Skin epidermis (tissue), 12 donors: ENCODE measurements around the gene AGPAT3.

ENCODE experiments used
- H3K27ac ChIP-seq, 21 experiments: fragments of 200-600 bp; sonication (generic) in 11 of 21; one replicate each; pipeline ENCODE4 v1.5.0; 2020; ENCODE audit warnings: mild to moderate bottlenecking in 3 of 21, inconsistent platforms in 2 of 21, moderate library complexity in 2 of 21
- H3K4me3 ChIP-seq, 7 experiments: fragments of 200-600 bp; sonication (generic) in 2 of 7; one replicate each; pipeline ENCODE4 v1.5.0; 2020; ENCODE audit warnings: inconsistent platforms in 2 of 7, mild to moderate bottlenecking in 2 of 7, moderate library complexity in 1 of 7

Gene AGPAT3

DNA sequence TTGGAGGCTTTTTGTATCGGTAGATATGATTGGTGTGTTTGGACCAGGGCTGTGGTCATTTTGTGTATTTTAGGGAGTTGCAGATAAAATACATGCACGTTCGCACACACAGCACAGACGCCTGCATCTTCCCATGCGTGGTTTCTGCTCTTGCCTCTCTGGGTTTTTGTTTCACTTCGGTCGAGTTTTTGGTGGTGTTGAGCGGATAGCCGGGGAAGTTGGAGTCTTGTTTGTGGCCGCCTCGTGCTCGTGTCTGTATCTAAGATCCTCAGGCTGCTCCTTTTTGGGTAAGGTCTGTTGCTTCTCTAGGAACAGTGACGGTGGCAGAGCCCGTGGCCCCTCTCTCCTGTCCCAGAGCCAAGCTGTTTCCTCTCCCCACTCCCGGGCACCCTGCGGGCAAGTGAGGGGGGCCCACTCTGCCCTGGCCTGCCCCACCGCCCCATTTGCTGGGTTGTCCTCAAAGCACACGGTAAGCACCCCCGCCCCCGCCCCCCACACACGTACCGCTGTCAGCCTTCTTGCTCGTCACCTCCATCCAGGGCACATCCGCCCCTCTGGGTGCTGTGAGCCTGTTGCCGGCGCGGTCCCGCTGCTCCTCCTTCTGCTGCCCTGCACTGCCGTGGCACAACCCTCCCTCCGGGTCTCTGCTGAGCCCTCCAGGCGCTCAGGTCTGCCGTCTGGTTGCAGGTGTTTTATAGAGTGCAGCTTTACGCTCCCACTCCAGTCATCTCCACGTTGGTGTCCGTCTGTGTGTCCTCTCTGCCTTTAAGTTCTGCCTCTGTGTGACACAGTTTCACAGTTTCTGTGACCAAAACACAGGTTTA, 51.9 kb downstream of the AGPAT3 start:
- Histone ChIP-seq H3K4me3 (peak overlapping the region; percentile 1 to 34 (median 22)), H3K27ac (peak overlapping the region in 5 of 21 experiments; percentile 18 to 76 (median 54))

DNA sequence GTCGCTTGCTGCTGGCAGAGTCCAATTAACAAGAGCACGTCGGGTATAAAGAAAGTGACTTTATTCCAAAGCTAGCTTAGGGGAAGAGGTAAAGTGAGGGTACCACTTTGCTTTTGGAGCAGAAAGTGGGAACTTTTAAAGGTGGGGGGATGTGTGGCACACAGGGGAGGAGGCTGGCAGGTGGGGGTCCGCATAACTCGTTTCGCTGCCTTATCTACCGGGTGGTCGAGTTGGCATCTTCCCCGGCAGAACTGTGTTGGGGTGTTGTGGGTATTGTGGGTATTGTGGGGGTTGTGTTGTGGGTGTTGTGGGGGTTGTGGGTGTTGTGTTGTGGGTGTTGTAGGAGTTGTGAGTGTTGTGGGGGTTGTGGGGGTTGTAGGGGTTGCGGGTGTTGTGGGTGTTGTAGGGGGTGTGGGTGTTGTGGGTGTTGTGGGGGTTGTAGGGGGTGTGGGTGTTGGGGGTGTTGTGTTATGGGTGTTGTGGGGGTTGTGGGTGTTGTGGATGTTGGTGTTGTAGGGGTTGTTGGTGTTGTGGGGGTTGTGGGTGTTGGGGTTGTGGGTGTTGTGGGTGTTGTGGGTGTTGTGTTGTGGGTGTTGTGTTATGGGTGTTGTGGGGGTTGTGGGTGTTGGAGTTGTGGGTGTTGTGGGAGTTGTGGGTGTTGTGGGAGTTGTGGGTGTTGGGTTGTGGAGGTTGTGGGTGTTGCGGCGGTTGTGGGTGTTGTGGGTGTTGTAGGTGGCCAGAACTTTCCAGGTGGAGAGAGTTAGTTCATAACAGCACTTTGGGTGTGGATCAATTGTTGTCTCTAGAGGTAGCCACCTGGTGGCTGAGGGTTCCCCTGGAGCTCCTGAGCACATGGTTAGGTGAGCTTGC, 52.7 kb downstream of the AGPAT3 start:
- H3K27ac ChIP-seq = peak overlapping the region in 1 of 21 experiments; percentile 76
- peak overlapping the region in 3 of 7 experiments; percentile 1 to 34 (median 30) for H3K4me3 ChIP-seq

DNA sequence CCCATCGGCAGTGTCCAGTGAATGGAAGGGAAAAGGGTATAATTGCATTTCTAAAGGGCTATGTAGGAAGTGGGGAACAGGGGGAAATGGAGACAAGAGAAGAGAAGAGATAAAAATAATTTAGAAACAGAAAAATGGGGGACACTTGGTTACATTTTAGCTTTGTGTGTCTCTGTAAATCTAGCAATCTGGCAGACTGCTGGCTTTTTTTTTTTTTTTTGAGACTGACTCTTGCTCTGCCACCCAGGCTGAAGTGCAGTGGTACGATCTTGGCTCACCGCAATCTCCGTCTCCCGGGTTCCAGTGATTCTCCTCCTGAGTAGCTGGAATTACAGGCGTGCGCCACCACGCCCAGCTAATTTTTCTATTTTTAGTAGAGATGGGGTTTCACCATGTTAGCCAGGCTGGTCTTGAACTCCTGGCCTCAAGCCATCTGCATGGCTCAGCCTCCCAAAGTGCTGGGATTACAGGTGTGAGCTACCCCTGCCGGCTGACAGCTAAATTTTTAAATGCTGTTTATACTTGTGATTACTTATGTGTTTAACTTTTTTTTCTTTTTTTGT, 53.4 kb downstream of the AGPAT3 start:
- H3K27ac ChIP-seq = no peak overlapping the region
- H3K4me3 ChIP-seq = no peak overlapping the region

- H3K27ac ChIP-seq = no peak overlapping the region
Measured at GRCh38 chr21:43919283-43919682, 54.3 kb downstream of the AGPAT3 start.

DNA sequence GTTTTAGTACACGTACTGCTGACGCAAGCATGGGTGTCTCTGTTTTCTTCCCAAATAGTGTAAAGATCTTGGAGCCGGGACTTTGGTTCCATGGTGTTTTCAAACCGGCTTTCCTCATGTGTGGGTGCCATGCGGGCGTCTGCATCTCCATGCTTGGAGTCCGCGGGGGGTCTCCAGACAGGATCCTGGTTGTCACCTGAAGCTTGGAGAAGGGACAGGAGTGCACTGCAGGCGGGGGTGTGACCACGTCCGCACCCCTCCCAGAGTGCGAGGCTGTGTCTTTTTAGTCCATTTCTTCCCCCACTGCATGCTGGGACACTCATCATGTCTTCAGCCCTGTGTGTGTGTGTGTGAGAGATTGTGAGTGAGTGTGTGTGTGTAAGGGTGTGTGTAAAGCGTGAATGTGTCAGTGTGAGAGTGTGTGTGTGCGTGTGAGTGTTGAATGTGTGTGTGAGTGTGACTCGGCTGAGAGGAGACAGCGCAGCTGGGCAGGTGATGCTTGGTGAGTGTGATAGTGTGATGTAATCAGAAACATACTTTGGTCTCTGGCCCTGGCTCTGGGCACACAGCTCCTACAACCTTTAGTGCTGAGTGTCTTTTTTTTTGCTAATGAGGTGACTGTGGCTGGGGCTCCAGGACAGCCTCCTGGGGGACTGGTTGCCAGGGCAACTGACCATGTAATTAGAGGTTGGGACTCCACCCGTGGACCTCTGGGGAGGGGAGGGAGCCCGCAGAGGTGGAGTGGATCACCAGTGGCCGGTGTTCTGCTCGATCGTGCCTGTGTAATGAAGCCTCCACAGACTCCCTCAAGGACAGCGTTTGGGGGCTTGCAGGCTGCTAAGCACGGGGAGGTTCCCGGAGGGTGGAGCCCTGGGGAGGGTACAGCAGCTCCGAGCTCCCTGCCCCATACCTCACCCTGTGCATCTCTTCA, 55.1 kb downstream of the AGPAT3 start:
- Histone ChIP-seq H3K4me3 (no peak overlapping the region), H3K27ac (no peak overlapping the region)

More at GRCh38 chr21:43919283-43919682, 54.3 kb downstream of the AGPAT3 start:
- no peak overlapping the region for H3K4me3 ChIP-seq

DNA sequence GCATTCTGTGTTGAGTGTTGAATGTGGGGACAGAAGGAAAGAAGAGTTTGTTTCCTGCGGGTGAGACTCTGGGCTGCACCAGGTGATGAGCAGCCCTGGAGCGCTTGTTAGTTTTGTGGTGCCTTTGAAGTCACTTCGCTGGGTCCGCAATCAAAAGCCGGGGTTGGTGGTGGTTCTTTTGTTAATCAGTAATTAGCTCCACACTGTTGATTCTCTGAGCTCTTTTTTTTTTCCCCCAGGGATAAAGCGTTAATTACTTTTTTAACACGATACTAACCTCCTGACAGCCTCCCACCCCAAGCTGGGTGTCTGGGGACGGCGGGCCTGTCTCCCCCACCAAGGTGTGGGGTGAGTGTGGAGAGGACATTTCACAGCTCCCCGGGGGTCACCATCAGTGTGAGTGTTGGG, 56.6 kb downstream of the AGPAT3 start:
- H3K4me3 ChIP-seq = no peak overlapping the region

DNA sequence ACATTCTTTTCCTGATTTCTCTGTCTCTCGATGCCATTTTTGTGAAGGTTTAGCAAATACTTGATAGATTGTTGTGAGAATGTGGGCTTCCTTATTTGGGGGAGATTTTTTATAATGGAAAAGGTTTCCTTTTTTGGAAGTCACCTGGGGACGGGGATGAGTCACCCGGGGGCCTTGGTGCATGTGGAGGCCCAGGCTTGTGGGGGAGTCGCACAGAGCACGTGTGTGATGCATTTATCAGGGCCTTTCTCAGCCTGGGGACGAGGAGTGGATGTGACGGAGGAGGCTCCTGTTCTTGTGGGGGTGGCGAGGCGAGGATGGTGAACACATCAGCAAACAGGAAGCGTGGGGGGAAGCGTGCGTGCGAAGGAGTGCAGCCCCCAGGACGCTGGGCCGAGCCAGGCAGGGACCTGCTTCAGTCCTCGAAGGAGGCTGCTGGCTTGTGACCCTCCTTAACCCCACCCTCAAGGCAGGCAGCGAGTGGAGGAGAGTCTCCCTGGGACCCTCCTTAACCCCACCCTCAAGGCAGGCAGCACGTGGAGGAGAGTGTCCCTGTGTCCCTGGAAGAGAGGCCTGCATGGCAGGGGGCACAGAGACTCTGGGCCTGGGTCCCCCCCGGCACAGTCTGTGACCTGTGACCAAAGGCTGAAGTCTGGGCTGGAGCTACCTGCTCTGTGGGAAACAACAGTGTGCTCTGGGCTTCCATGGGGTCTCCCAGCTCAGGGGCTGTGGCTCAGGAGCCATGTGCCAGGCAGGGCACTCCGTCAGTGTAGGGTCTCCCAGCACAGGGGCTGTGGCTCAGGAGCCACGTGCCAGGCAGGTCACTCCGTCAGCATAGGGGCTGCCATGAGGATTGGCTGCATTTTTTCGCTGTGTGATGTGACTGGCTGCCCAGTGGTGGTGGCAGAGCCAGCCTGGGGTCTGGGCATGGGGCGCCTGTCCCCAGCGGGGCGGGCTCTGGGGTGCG, 57.2 kb downstream of the AGPAT3 start:
- H3K4me3 ChIP-seq = no peak overlapping the region
- H3K27ac ChIP-seq = peak overlapping the region in 3 of 21 experiments; percentile 20 to 39 (median 34)

More for the DNA sequence above, 56.6 kb downstream of the AGPAT3 start:
- H3K27ac ChIP-seq = no peak overlapping the region

DNA sequence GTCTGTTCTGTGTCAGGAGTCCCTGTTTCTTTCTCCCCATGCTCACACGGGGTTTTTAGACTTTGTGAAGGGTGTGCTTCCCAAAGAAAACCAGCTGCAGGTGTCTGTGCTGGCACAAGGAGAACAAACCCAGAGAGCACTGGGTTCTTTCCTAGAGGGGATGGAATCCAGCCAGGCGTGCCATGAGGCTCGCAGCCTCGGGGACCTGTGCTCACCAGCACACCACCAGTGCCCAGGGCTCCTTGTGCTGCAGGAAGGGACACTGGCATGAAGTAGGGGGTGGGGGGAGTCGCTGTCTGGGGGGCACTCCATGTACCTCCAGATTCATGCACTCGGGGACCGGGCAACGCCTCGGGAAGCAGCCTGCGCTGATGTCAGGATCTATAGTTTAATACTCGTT, 57.9 kb downstream of the AGPAT3 start:
- Histone ChIP-seq H3K4me3 (no peak overlapping the region), H3K27ac (peak overlapping the region in 3 of 21 experiments; percentile 20 to 39 (median 34))

- Histone ChIP-seq H3K4me3 (no peak overlapping the region), H3K27ac (peak overlapping the region in 1 of 21 experiments; percentile 34)
Measured at GRCh38 chr21:43923391-43923790, 58.4 kb downstream of the AGPAT3 start.

- Histone ChIP-seq H3K4me3 (no peak overlapping the region), H3K27ac (peak overlapping the region in 6 of 21 experiments; percentile 1 to 61 (median 52))
Measured at GRCh38 chr21:43924421-43925095, 59.5 kb downstream of the AGPAT3 start.

DNA sequence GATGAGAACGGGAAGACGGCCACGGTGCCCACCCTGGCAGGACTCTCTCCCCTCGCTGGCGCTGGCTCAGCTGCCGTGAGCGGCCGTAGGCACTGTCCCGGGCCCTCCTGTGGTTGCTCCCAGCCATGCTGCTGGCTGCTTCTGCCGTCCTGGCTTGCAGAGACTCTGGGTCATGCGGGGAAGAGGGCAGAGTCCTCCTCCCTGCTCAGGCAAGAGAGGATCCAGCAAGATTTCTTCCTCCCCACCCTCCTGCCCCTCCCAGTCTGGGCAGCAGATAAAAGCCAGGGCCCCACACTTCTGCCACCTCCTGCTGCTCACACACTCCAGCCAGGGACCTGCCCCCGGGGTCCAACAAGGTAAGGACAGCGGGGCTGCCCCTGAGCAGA, 60.1 kb downstream of the AGPAT3 start:
- Histone ChIP-seq H3K27ac (peak overlapping the region in 6 of 21 experiments; percentile 1 to 61 (median 40)), H3K4me3 (peak overlapping the region in 1 of 7 experiments; percentile 14)

- H3K4me3 ChIP-seq = peak overlapping the region in 1 of 7 experiments; percentile 14
- peak overlapping the region in 6 of 21 experiments; percentile 1 to 61 (median 40) for H3K27ac ChIP-seq
Measured at GRCh38 chr21:43925609-43926008, 60.6 kb downstream of the AGPAT3 start.

GRCh38 chr21:43926196-43926595, 61.2 kb downstream of the AGPAT3 start:
- Histone ChIP-seq H3K27ac (peak overlapping the region in 2 of 21 experiments; percentile 1 to 49), H3K4me3 (peak overlapping the region in 1 of 7 experiments; percentile 14)

GRCh38 chr21:43927591-43928221, 62.7 kb downstream of the AGPAT3 start:
- H3K4me3 ChIP-seq = no peak overlapping the region
- peak overlapping the region in 6 of 21 experiments; percentile 10 to 79 (median 60) for H3K27ac ChIP-seq

- H3K27ac ChIP-seq = peak overlapping the region in 12 of 21 experiments; percentile 10 to 83 (median 62)
- no peak overlapping the region for H3K4me3 ChIP-seq
Measured at GRCh38 chr21:43928222-43929125, 63.5 kb downstream of the AGPAT3 start.
